Gastroesophageal sphincter (tissue), 4 donors: ENCODE measurements around the gene IZUMO4. TPM values are rescaled to one million over a fixed set of nuclear protein-coding genes. Genes with fewer than 3 reads are reported as not detected.

Experiments
- ATAC-seq: fragments of 150-250 bp; one replicate; pipeline ENCODE4 v1.9.1; 2016; ENCODE audit warnings: mild to moderate bottlenecking, moderate library complexity
- H3K27ac ChIP-seq, 4 donors: fragments of 200-600 bp; sonication (generic) in 3 of 4; 1 replicate in 3 of 4; 2 replicates in 1 of 4; pipeline ENCODE4 v1.5.1; 2016 to 2019
- H3K27me3 ChIP-seq: fragments of 200-600 bp; sonication (generic); one replicate; pipeline ENCODE4 v1.5.1; 2019
- H3K36me3 ChIP-seq, 2 donors: fragments of 200-600 bp; sonication (generic); one replicate each; pipeline ENCODE4 v1.5.1; 2019; ENCODE audit warnings: control low read depth in 1 of 2
- H3K4me1 ChIP-seq, 3 donors: fragments of 200-600 bp; sonication (generic); 1 replicate in 2 of 3; 2 replicates in 1 of 3; pipeline ENCODE4 v1.5.1; 2016 to 2019; ENCODE audit warnings: control low read depth in 2 of 3
- H3K4me3 ChIP-seq, 2 donors: fragments of 200-600 bp; sonication (generic); one replicate each; pipeline ENCODE4 v1.5.1; 2019; ENCODE audit warnings: mild to moderate bottlenecking in 1 of 2, moderate library complexity in 1 of 2
- H3K9me3 ChIP-seq, 3 donors: fragments of 200-600 bp; sonication (generic); one replicate each; pipeline ENCODE4 v1.5.1; 2017 to 2019; ENCODE audit warnings: control low read depth in 2 of 3
- CTCF ChIP-seq, 4 experiments: fragments of 200-600 bp in 2 of 4; fragments of 450-650 bp in 2 of 4; sonication (generic) in 1 of 4; IDR thresholded peaks; one replicate each; pipeline ENCODE4 v1.5.1; 2017 to 2019; ENCODE audit warnings: antibody characterized with exemption in 4 of 4, mild to moderate bottlenecking in 2 of 4, moderate library complexity in 2 of 4
- EP300 ChIP-seq: sonication (generic); formaldehyde crosslinking; IDR thresholded peaks from one replicate; pipeline ENCODE4 v1.6.1; 2017; ENCODE audit warnings: antibody characterized with exemption, mild to moderate bottlenecking
- POLR2A ChIP-seq, 2 donors: fragments of 450-650 bp; IDR thresholded peaks; one replicate each; pipeline ENCODE4 v1.6.1; 2017; ENCODE audit warnings: antibody characterized with exemption in 2 of 2, mild to moderate bottlenecking in 2 of 2, moderate library complexity in 1 of 2
- POLR2AphosphoS5 ChIP-seq: sonication (generic); formaldehyde crosslinking; IDR thresholded peaks from one replicate; pipeline ENCODE4 v1.6.1; 2017; ENCODE audit warnings: antibody characterized with exemption
- WGBS, 2 donors: methylation state at CpG; one replicate each; pipeline ENCODE4 v1.1.5; 2018; ENCODE audit warnings: low coverage in 1 of 2; 5-methylcytosine and 5-hydroxymethylcytosine counted together
- total RNA-seq, 4 donors: library from RNA; depleted of rRNA; stranded (reverse); fragments of >200 nt; gene quantifications; one replicate each; pipeline ENCODE4 v1.1.0, GENCODE V29; 2016

Gene IZUMO4
- total RNA-seq, 4 donors from 2014 or later, result 2.4 to 17.3 (median 4.3) TPM

GRCh38 chr19:2048959-2049740, 47.6 kb upstream of the IZUMO4 start:
- H3K9me3 ChIP-seq, result no peaks in the 10 kb centered on the region
- WGBS, 2 donors, result no CpG with 5 or more reads among the region's 27 CpGs
- TF ChIP-seq CTCF (IDR thresholded peaks at IDR 0.05), result no peak
- TF ChIP-seq EP300, result no peak
- peak overlapping the region; percentile 95 to 100 (median 99) for H3K27ac ChIP-seq
- peak overlapping the region; percentile 93 to 100 for H3K4me3 ChIP-seq
- peaks cover 0 to 51% of the 10 kb centered on the region in 2 donors for H3K36me3 ChIP-seq
- no peak for ATAC-seq
- no peaks in the 10 kb centered on the region for H3K27me3 ChIP-seq
- H3K4me1 ChIP-seq, result peaks cover 9 to 84% (median 71%) of the 10 kb centered on the region in 3 donors

- H3K36me3 ChIP-seq, result peaks cover 0 to 44% of the 10 kb centered on the region in 2 donors
- H3K27me3 ChIP-seq, result no peaks in the 10 kb centered on the region
- peaks cover 9 to 84% (median 71%) of the 10 kb centered on the region in 3 donors for H3K4me1 ChIP-seq
- TF ChIP-seq EP300 (no peak), POLR2A (IDR thresholded peaks at IDR 0.05) (peak; percentile 73 to 81), CTCF (IDR thresholded peaks at IDR 0.05) (no peak), POLR2AphosphoS5 (peak; percentile 80)
- H3K27ac ChIP-seq, result peak overlapping the region; percentile 95 to 100 (median 99)
- no peaks in the 10 kb centered on the region for H3K9me3 ChIP-seq
- H3K4me3 ChIP-seq, result peak overlapping the region; percentile 93 to 100
- peak; percentile 67 for ATAC-seq
- no CpG with 5 or more reads among the region's 16 CpGs for WGBS, 2 donors
These were observed 46.9 kb upstream of the IZUMO4 start for GRCh38 chr19:2049741-2050348.

GRCh38 chr19:2050349-2050990, 46.2 kb upstream of the IZUMO4 start:
- peak; percentile 1 for ATAC-seq
- peak overlapping the region; percentile 95 to 100 (median 99) for H3K27ac ChIP-seq
- TF ChIP-seq POLR2AphosphoS5, result no peak
- TF ChIP-seq POLR2A (IDR thresholded peaks at IDR 0.05), result peak in 1 of 2 donors; percentile 9
- peaks cover 0 to 38% of the 10 kb centered on the region in 2 donors for H3K36me3 ChIP-seq
- H3K27me3 ChIP-seq, result no peaks in the 10 kb centered on the region
- H3K4me3 ChIP-seq, result peak overlapping the region; percentile 93 to 100
- whole genome bisulfite sequencing, 2 donors, result no CpG with 5 or more reads among the region's 49 CpGs
- H3K9me3 ChIP-seq, result no peaks in the 10 kb centered on the region
- H3K4me1 ChIP-seq, result peaks cover 9 to 84% (median 69%) of the 10 kb centered on the region in 3 donors

GRCh38 chr19:2050991-2051772, 45.5 kb upstream of the IZUMO4 start, which contains the start of gene MKNK2:
MKNK2 (minus strand) TSS chr19:2051244; CDS start chr19:2050851, 393 bp downstream.
- no peaks in the 10 kb centered on the region for H3K9me3 ChIP-seq
- peak; percentile 84 for ATAC-seq
- TF ChIP-seq POLR2A (IDR thresholded peaks at IDR 0.05), result peak; percentile 99 to 100
- TF ChIP-seq CTCF (IDR thresholded peaks at IDR 0.05), result peak in 3 of 4 experiments; percentile 55 to 81 (median 62)
- no peak for TF ChIP-seq EP300
- TF ChIP-seq POLR2AphosphoS5, result peak; percentile 98
- peak within 1 kb of the TSS; percentile 95 to 100 (median 99) for H3K27ac ChIP-seq
- 0% methylated on average over 2 of the region's 93 CpGs; no CpG with 5 or more reads in 1 of the 2 donors for WGBS, 2 donors
- H3K4me3 ChIP-seq, result peak within 1 kb of the TSS; percentile 93 to 100
- peaks cover 0 to 31% of the 10 kb centered on the region in 2 donors for H3K36me3 ChIP-seq
- peaks cover 9 to 84% (median 69%) of the 10 kb centered on the region in 3 donors for H3K4me1 ChIP-seq
- no peaks in the 10 kb centered on the region for H3K27me3 ChIP-seq
